Left ventricle myocardium inferior (tissue), 1 donor: Measurements from ENCODE around the gene GRK6. TPM values are rescaled to one million over a fixed set of nuclear protein-coding genes. Genes with fewer than 3 reads are reported as not detected.

Source experiments
- DNase-seq: peaks from one replicate; pipeline ENCODE4 v3.0.0-alpha.2; 2020
- H3K27ac ChIP-seq: fragments of 200-600 bp; replicated peaks from 2 replicates; pipeline ENCODE4 v1.8.0; 2021
- H3K27me3 ChIP-seq: fragments of 200-600 bp; 2 replicates; pipeline ENCODE4 v1.8.0; 2021; ENCODE audit warnings: low read depth
- H3K36me3 ChIP-seq: fragments of 200-600 bp; 2 replicates; pipeline ENCODE4 v1.8.0; 2021
- H3K4me1 ChIP-seq: fragments of 200-600 bp; 2 replicates; pipeline ENCODE4 v1.8.0; 2021
- H3K4me3 ChIP-seq: fragments of 200-600 bp; 2 replicates; pipeline ENCODE4 v1.8.0; 2021; ENCODE audit warnings: mild to moderate bottlenecking, moderate library complexity
- H3K9me3 ChIP-seq: fragments of 200-600 bp; replicated peaks from 2 replicates; pipeline ENCODE4 v1.8.0; 2021
- CTCF ChIP-seq: fragments of 200-600 bp; IDR thresholded peaks from 2 replicates; pipeline ENCODE4 v1.8.0; 2021; ENCODE audit warnings: antibody characterized with exemption, mild to moderate bottlenecking, borderline replicate concordance
- intact Hi-C: fragments of 100-400 bp; cut with micrococcal nuclease; formaldehyde crosslinking; loops from one replicate; pipeline ENCODE4 v1.11.0; 2022
- total RNA-seq: library from RNA; stranded (reverse); fragmentation: NEBNext Ultra II Directional; extraction: Animal tissue kit (Norgen Biotek cat#: 25700); gene quantifications from one replicate; pipeline ENCODE4 v1.2.1, GENCODE V29; 2021
- donor health status: DM: no; HTN: yes; CAD: no; lungs with severe emphysema.

Gene GRK6
- total RNA-seq, 1 donor from 2014 or later: 15.6 TPM

GRCh38 chr5:177428574-177429217 lies 2.2 kb downstream of the GRK6 start:
- Histone ChIP-seq H3K27ac (peak overlapping the region; percentile 15), H3K27me3 (no peaks in the 10 kb centered on the region), H3K36me3 (peaks cover 21% of the 10 kb centered on the region), H3K9me3 (no peaks in the 10 kb centered on the region), H3K4me1 (peaks cover 53% of the 10 kb centered on the region), H3K4me3 (no peak overlapping the region)
- intact Hi-C loops: no loop called here
- no peak for TF ChIP-seq CTCF
- no peak for DNase-seq

GRCh38 chr5:177429248-177430040 lies 3.0 kb downstream of the GRK6 start:
- no peaks in the 10 kb centered on the region for H3K27me3 ChIP-seq
- DNase-seq: peak; percentile 67
- H3K4me3 ChIP-seq: no peak overlapping the region
- peaks cover 29% of the 10 kb centered on the region for H3K36me3 ChIP-seq
- intact Hi-C loops: no loop called here
- no peak for TF ChIP-seq CTCF
- H3K4me1 ChIP-seq: peaks cover 53% of the 10 kb centered on the region
- H3K9me3 ChIP-seq: no peaks in the 10 kb centered on the region
- H3K27ac ChIP-seq: no peak overlapping the region

- Histone ChIP-seq H3K9me3 (no peaks in the 10 kb centered on the region), H3K27me3 (no peaks in the 10 kb centered on the region), H3K36me3 (peaks cover 38% of the 10 kb centered on the region), H3K27ac (no peak overlapping the region), H3K4me3 (no peak overlapping the region), H3K4me1 (peaks cover 50% of the 10 kb centered on the region)
- TF ChIP-seq CTCF: no peak
- intact Hi-C loops: no loop called here
- DNase-seq: no peak
These were observed 3.9 kb downstream of the GRK6 start for GRCh38 chr5:177430140-177430951.

GRCh38 chr5:177430972-177431316 lies 4.5 kb downstream of the GRK6 start:
- H3K27ac ChIP-seq: peak overlapping the region; percentile 61
- DNase-seq: no peak
- intact Hi-C loops: no loop called here
- no peak for TF ChIP-seq CTCF
- H3K9me3 ChIP-seq: no peaks in the 10 kb centered on the region
- no peak overlapping the region for H3K4me3 ChIP-seq
- H3K27me3 ChIP-seq: no peaks in the 10 kb centered on the region
- peaks cover 44% of the 10 kb centered on the region for H3K36me3 ChIP-seq
- peaks cover 44% of the 10 kb centered on the region for H3K4me1 ChIP-seq

GRCh38 chr5:177431317-177432142 lies 5.1 kb downstream of the GRK6 start:
- no peak for TF ChIP-seq CTCF
- intact Hi-C loops: no loop called here
- Histone ChIP-seq H3K27ac (peak overlapping the region; percentile 61), H3K36me3 (peaks cover 50% of the 10 kb centered on the region), H3K27me3 (no peaks in the 10 kb centered on the region), H3K4me3 (no peak overlapping the region), H3K4me1 (peaks cover 43% of the 10 kb centered on the region), H3K9me3 (no peaks in the 10 kb centered on the region)
- peak; percentile 36 for DNase-seq
